HG03139 (cell line): ENCODE measurements around the gene MRPL51.
"Not testable (repeated sequence)": the region's sequence is repeated elsewhere in the genome, so short reads cannot be mapped to it uniquely, and the experiment has no call there.

ENCODE experiments used
- ATAC-seq: cut with Tn5 transposase; IDR thresholded peaks from one replicate; pipeline ENCODE4 v1.9.1; 2021; ENCODE audit not compliant: unreplicated experiment

The MRPL51 gene

GRCh38 chr12:6489449-6489848 lies 3.6 kb downstream of the MRPL51 start:
- no peak for ATAC-seq

- no peak for ATAC-seq
These were observed 4.8 kb downstream of the MRPL51 start for GRCh38 chr12:6488240-6488639.

GRCh38 chr12:6478416-6478815 lies 14.6 kb downstream of the MRPL51 start:
- ATAC-seq: no peak

GRCh38 chr12:6477601-6478377 lies 15.3 kb downstream of the MRPL51 start:
- not testable (repeated sequence) for ATAC-seq

- no peak for ATAC-seq
These were observed 16.6 kb downstream of the MRPL51 start for GRCh38 chr12:6476489-6476888.

- ATAC-seq: not testable (repeated sequence)
These were observed 17.7 kb downstream of the MRPL51 start for GRCh38 chr12:6475233-6475975.

GRCh38 chr12:6472491-6472890 lies 20.6 kb downstream of the MRPL51 start:
- no peak for ATAC-seq

GRCh38 chr12:6471989-6472360 lies 21.1 kb downstream of the MRPL51 start:
- no peak for ATAC-seq

GRCh38 chr12:6470375-6471163 lies 22.5 kb downstream of the MRPL51 start, which contains the start of gene VAMP1:
Gene VAMP1, minus strand, starts transcription at chr12:6470677. Its CDS starts 146 bp downstream, at chr12:6470531.
- ATAC-seq: peak; percentile 75

- ATAC-seq: no peak
These were observed 23.3 kb downstream of the MRPL51 start for GRCh38 chr12:6469609-6470374.

GRCh38 chr12:6469092-6469491 lies 24.0 kb downstream of the MRPL51 start:
- ATAC-seq: no peak

GRCh38 chr12:6468283-6468575 lies 24.8 kb downstream of the MRPL51 start:
- no peak for ATAC-seq

- not testable (repeated sequence) for ATAC-seq
These were observed 25.3 kb downstream of the MRPL51 start for GRCh38 chr12:6467571-6468282.

- not testable (repeated sequence) for ATAC-seq
These were observed 26.3 kb downstream of the MRPL51 start for GRCh38 chr12:6466751-6467150.

- ATAC-seq: no peak
These were observed 26.9 kb downstream of the MRPL51 start for GRCh38 chr12:6466184-6466573.

GRCh38 chr12:6465467-6466183 lies 27.4 kb downstream of the MRPL51 start:
- no peak for ATAC-seq

GRCh38 chr12:6464531-6464930 lies 28.5 kb downstream of the MRPL51 start:
- no peak for ATAC-seq

GRCh38 chr12:6463858-6464257 lies 29.2 kb downstream of the MRPL51 start:
- ATAC-seq: no peak

- no peak for ATAC-seq
These were observed 29.8 kb downstream of the MRPL51 start for GRCh38 chr12:6463216-6463615.
